Measurements from ENCODE around the gene SCNN1G. TPM values are rescaled to one million over a fixed set of nuclear protein-coding genes. Genes with fewer than 3 reads are reported as not detected.

Gene SCNN1G
- total RNA-seq, 1 experiment from 2014 or later = not detected

- no peaks in the 10 kb centered on the region for H3K79me2 ChIP-seq (ENCODE audit: insufficient read depth, low read length)
- DNase-seq (ENCODE audit: low read depth, low spot score) (no peak), ATAC-seq (no peak)
- no TSS peak for BruUV-seq (replicated peaks)
- H3K27me3 ChIP-seq (ENCODE audit: insufficient read depth, low read length) = peaks cover 33% of the 10 kb centered on the region
- H3K4me2 ChIP-seq (ENCODE audit: low read length) = no peak overlapping the region
- intact Hi-C loops (cut with micrococcal nuclease) = no loop called here
- H3K9me2 ChIP-seq (ENCODE audit: insufficient read depth) = no peaks in the 10 kb centered on the region
- H3K4me1 ChIP-seq (ENCODE audit: control insufficient read depth in 1 of 2, insufficient read depth in 2 of 2, low read length in 2 of 2) = no peaks in the 10 kb centered on the region
- H3K4me3 ChIP-seq (replicated peaks in 1 of 2; ENCODE audit: low read depth in 1 of 2, low read length in 2 of 2) = no peak overlapping the region
- CTCF ChIA-PET = no interaction called here
- no peaks in the 10 kb centered on the region for H4K20me1 ChIP-seq (ENCODE audit: insufficient read depth)
- H2AFZ ChIP-seq (ENCODE audit: low read depth, low read length, poor library complexity, severe bottlenecking) = no peak overlapping the region
- no peaks in the 10 kb centered on the region for H3K9me3 ChIP-seq (ENCODE audit: control insufficient read depth in 1 of 2, insufficient read depth in 1 of 2, low read depth in 1 of 2, low read length in 2 of 2)
- no peak overlapping the region for H3K27ac ChIP-seq (ENCODE audit: low read depth, low read length)
- no peak for TF ChIP-seq RAD21 (IDR thresholded peaks at IDR 0.05; ENCODE audit: low read depth)
- no peak for TF ChIP-seq CEBPB (IDR thresholded peaks at IDR 0.05; ENCODE audit: low read depth)
- no peak for TF ChIP-seq TCF7L2 (IDR thresholded peaks at IDR 0.05; ENCODE audit: borderline replicate concordance, extremely low read depth, insufficient read depth, insufficient read length)
- no peak for TF ChIP-seq EGR1 (IDR thresholded peaks at IDR 0.05; ENCODE audit: low read depth)
- TF ChIP-seq, protein P1, sequence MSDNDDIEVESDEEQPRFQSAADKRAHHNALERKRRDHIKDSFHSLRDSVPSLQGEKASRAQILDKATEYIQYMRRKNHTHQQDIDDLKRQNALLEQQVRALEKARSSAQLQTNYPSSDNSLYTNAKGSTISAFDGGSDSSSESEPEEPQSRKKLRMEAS (IDR thresholded peaks at IDR 0.05) = no peak
- TF ChIP-seq EZH2 (IDR thresholded peaks at IDR 0.05) = no peak
- TF ChIP-seq SRF (IDR thresholded peaks at IDR 0.05; ENCODE audit: low read depth) = no peak
- TF ChIP-seq, protein P2, sequence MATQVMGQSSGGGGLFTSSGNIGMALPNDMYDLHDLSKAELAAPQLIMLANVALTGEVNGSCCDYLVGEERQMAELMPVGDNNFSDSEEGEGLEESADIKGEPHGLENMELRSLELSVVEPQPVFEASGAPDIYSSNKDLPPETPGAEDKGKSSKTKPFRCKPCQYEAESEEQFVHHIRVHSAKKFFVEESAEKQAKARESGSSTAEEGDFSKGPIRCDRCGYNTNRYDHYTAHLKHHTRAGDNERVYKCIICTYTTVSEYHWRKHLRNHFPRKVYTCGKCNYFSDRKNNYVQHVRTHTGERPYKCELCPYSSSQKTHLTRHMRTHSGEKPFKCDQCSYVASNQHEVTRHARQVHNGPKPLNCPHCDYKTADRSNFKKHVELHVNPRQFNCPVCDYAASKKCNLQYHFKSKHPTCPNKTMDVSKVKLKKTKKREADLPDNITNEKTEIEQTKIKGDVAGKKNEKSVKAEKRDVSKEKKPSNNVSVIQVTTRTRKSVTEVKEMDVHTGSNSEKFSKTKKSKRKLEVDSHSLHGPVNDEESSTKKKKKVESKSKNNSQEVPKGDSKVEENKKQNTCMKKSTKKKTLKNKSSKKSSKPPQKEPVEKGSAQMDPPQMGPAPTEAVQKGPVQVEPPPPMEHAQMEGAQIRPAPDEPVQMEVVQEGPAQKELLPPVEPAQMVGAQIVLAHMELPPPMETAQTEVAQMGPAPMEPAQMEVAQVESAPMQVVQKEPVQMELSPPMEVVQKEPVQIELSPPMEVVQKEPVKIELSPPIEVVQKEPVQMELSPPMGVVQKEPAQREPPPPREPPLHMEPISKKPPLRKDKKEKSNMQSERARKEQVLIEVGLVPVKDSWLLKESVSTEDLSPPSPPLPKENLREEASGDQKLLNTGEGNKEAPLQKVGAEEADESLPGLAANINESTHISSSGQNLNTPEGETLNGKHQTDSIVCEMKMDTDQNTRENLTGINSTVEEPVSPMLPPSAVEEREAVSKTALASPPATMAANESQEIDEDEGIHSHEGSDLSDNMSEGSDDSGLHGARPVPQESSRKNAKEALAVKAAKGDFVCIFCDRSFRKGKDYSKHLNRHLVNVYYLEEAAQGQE (IDR thresholded peaks at IDR 0.05; ENCODE audit: low read depth) = no peak
- TF ChIP-seq POLR2AphosphoS5 (IDR thresholded peaks at IDR 0.05; ENCODE audit: low read depth, low read length) = no peak
- TF ChIP-seq ZNF274 (IDR thresholded peaks at IDR 0.05; ENCODE audit: low read depth, low read length) = no peak
- TF ChIP-seq SIN3A (IDR thresholded peaks at IDR 0.05; ENCODE audit: low read depth) = no peak
- TF ChIP-seq ATF3 (IDR thresholded peaks at IDR 0.05) = no peak
- TF ChIP-seq YY1 (IDR thresholded peaks at IDR 0.05; ENCODE audit: extremely low read depth, insufficient replicate concordance, low read depth, low read length) = no peak
- TF ChIP-seq EZH2phosphoT487 (IDR thresholded peaks at IDR 0.05; ENCODE audit: borderline replicate concordance) = no peak
- TF ChIP-seq CBX3 (IDR thresholded peaks at IDR 0.05; ENCODE audit: low read depth) = no peak
- TF ChIP-seq ELF1 (IDR thresholded peaks at IDR 0.05; ENCODE audit: borderline replicate concordance, low read depth) = no peak
- no peak for TF ChIP-seq JUND (IDR thresholded peaks at IDR 0.05)
- no peak overlapping the region for H3K9ac ChIP-seq (ENCODE audit: low read length)
- H3K36me3 ChIP-seq (ENCODE audit: control insufficient read depth in 1 of 2, insufficient read depth in 2 of 2, low read length in 2 of 2) = no peaks in the 10 kb centered on the region
- RAD21 ChIA-PET (ENCODE audit: low non-redundant PET in 1 of 2, low total read pairs in 2 of 2, uncharacterized antibody in 2 of 2, unreplicated experiment in 2 of 2) = no interaction called here
- POLR2A ChIA-PET = no interaction called here
These were observed 24.9 kb downstream of the SCNN1G start for GRCh38 chr16:23207485-23207884.

All from HCT116 (cell line).